ENCODE data around the gene CYBA.

Gene CYBA

DNA sequence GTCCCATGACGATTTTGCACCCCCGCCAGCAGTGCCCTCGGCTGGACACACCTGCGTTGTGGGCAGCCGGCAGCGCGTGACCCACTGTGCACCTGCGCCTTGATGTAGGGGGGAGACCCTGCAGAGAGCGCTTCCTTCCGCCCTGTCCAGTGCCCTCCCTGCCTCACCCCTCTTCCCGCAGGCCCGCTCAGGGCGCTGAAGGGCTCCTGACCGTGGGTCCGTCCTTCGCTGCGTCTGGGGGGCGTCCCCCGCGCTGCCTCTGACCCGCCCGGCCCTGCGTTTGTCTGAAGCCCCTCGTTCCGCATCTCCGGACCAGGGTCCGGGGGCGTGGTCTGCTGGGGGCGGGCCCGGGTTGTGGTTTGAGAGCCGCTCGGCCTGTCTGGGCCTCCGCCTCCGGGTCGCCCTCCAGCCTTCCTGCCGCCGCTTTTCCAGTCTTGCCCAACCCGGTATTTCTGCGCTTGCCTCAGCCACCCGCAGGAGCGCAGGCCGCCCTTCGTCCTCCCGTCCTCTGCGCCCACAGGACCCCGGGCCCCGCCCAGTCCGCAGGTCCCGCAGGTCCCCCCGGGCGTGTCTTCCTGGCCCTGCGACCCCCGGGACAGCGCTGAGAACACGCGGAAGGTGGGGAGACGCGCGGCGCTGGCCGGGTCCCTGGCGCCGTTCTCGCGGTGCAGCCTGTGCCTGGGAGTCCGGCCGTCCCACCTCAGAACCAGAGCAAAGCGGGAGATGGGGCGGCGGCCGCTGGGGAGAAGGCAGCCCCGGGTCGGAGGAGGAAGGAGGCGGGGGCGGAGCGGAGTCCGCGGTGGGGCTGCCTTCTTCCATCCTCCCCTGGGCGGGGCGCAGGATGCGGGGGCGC lies 16.5 kb downstream of the CYBA start:
- Histone ChIP-seq H3K27me3 (ENCODE audit: control insufficient read depth, insufficient read depth, low read length) (peaks cover 21% of the 10 kb centered on the region; the same call in 1 of the 2 replicates), H3K4me3 (ENCODE audit: low read depth, low read length) (peak overlapping the region; percentile 70), H3K4me1 (ENCODE audit: control insufficient read depth, insufficient read depth, low read length) (peaks cover 24% of the 10 kb centered on the region), H3K9me3 (ENCODE audit: control insufficient read depth, insufficient read depth, low read depth, low read length) (no peaks in the 10 kb centered on the region), H3K9ac (ENCODE audit: low read length) (peak overlapping the region; percentile 52), H3K36me3 (ENCODE audit: control insufficient read depth, insufficient read depth, low read length) (peaks cover 29% of the 10 kb centered on the region), H3K27ac (ENCODE audit: low read depth, low read length) (no peak overlapping the region)

DNA sequence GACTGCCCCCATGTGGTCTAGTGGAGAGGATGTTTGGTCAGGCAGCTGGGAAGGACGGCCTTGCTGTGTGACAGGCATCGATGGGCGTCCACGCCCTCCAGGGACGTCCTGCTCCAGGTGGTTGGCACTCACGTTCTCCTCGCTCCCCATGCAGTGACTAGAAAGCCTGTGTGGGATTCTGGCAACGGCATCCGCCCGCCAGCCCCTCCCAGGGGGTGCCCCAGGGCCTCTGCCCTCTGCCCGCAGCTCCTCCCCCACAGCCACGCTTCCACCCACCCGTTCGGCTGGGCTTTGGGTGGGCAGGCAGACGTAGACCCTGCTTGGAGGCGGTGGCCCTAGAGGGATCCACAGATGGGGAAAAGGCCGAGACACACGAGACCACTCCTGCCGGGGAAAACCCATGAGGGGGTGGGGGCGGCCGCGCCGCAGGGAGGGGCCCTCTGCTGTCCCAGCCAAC lies 17.1 kb downstream of the CYBA start:
- Histone ChIP-seq H3K9ac (ENCODE audit: low read length) (no peak overlapping the region), H3K4me3 (ENCODE audit: low read depth, low read length) (peak overlapping the region; percentile 70), H3K36me3 (ENCODE audit: control insufficient read depth, insufficient read depth, low read length) (peaks cover 30% of the 10 kb centered on the region), H3K27ac (ENCODE audit: low read depth, low read length) (no peak overlapping the region), H3K4me1 (ENCODE audit: control insufficient read depth, insufficient read depth, low read length) (peaks cover 17% of the 10 kb centered on the region), H3K9me3 (ENCODE audit: control insufficient read depth, insufficient read depth, low read depth, low read length) (no peaks in the 10 kb centered on the region), H3K27me3 (ENCODE audit: control insufficient read depth, insufficient read depth, low read length) (peaks cover 19% of the 10 kb centered on the region; the same call in 1 of the 2 replicates)

DNA sequence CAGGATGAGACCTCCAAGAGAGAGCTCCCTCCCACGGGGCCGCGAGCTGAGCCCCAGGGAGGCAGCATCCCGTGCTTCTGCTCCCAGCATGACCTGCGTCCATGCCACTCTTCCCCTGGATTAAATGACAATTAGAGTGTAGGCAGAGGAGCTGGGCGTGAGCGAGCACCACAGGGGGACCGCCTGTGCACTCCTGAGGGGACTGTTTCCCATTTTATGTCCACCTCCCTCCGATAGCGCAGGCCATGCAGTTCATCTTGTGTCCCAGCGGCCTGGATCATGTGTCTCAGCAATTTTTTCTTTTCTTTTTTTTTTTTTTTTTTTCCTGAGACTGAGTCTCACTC lies 18.3 kb downstream of the CYBA start:
- peaks cover 39% of the 10 kb centered on the region for H3K36me3 ChIP-seq (ENCODE audit: control insufficient read depth, insufficient read depth, low read length)
- no peak overlapping the region for H3K27ac ChIP-seq (ENCODE audit: low read depth, low read length)
- H3K27me3 ChIP-seq (ENCODE audit: control insufficient read depth, insufficient read depth, low read length), result peaks cover 16% of the 10 kb centered on the region; the same call in 1 of the 2 replicates
- peaks cover 18% of the 10 kb centered on the region; the same call in 1 of the 2 replicates for H3K4me1 ChIP-seq (ENCODE audit: control insufficient read depth, insufficient read depth, low read length)
- H3K4me3 ChIP-seq (ENCODE audit: low read depth, low read length), result no peak overlapping the region
- no peak overlapping the region for H3K9ac ChIP-seq (ENCODE audit: low read length)
- H3K9me3 ChIP-seq (ENCODE audit: control insufficient read depth, insufficient read depth, low read depth, low read length), result no peaks in the 10 kb centered on the region

- no peak overlapping the region for H3K27ac ChIP-seq (ENCODE audit: low read depth, low read length)
- peaks cover 42% of the 10 kb centered on the region for H3K36me3 ChIP-seq (ENCODE audit: control insufficient read depth, insufficient read depth, low read length)
Observed at GRCh38 chr16:88631920-88632586, 18.8 kb downstream of the CYBA start.

DNA sequence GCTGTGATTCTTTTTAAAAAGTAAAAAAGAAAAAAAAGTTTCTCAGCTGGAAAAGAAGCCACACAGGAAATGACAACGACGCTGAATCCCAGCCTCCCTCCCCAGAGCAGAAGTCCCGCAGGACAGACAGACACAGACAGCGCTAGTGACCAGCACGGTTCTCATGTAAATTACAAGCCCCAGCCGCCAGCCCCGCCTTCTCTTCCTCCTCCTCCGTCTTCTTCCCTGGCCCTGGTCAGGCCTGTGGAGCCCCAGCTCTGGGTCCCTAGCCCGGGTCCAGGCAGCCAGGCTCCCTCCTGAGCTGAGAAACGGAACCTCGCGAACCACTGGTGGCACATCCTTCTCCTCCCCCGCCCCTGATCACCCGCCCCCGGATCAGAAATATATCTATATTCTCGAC lies 19.5 kb downstream of the CYBA start:
- peaks cover 18% of the 10 kb centered on the region; the same call in 1 of the 2 replicates for H3K4me1 ChIP-seq (ENCODE audit: control insufficient read depth, insufficient read depth, low read length)
- no peaks in the 10 kb centered on the region for H3K9me3 ChIP-seq (ENCODE audit: control insufficient read depth, insufficient read depth, low read depth, low read length)
- peaks cover 16% of the 10 kb centered on the region; the same call in 1 of the 2 replicates for H3K27me3 ChIP-seq (ENCODE audit: control insufficient read depth, insufficient read depth, low read length)
- H3K4me3 ChIP-seq (ENCODE audit: low read depth, low read length), result no peak overlapping the region
- no peak overlapping the region for H3K9ac ChIP-seq (ENCODE audit: low read length)
- H3K36me3 ChIP-seq (ENCODE audit: control insufficient read depth, insufficient read depth, low read length), result peaks cover 46% of the 10 kb centered on the region
- no peak overlapping the region for H3K27ac ChIP-seq (ENCODE audit: low read depth, low read length)

More at GRCh38 chr16:88631920-88632586, 18.8 kb downstream of the CYBA start:
- H3K27me3 ChIP-seq (ENCODE audit: control insufficient read depth, insufficient read depth, low read length), result peaks cover 16% of the 10 kb centered on the region; the same call in 1 of the 2 replicates
- no peak overlapping the region for H3K4me3 ChIP-seq (ENCODE audit: low read depth, low read length)
- H3K9ac ChIP-seq (ENCODE audit: low read length), result no peak overlapping the region
- peaks cover 18% of the 10 kb centered on the region; the same call in 1 of the 2 replicates for H3K4me1 ChIP-seq (ENCODE audit: control insufficient read depth, insufficient read depth, low read length)
- no peaks in the 10 kb centered on the region for H3K9me3 ChIP-seq (ENCODE audit: control insufficient read depth, insufficient read depth, low read depth, low read length)

GRCh38 chr16:88630941-88631340 lies 19.9 kb downstream of the CYBA start:
- peaks cover 47% of the 10 kb centered on the region for H3K36me3 ChIP-seq (ENCODE audit: control insufficient read depth, insufficient read depth, low read length)
- H3K27ac ChIP-seq (ENCODE audit: low read depth, low read length), result no peak overlapping the region
- no peaks in the 10 kb centered on the region for H3K9me3 ChIP-seq (ENCODE audit: control insufficient read depth, insufficient read depth, low read depth, low read length)
- H3K9ac ChIP-seq (ENCODE audit: low read length), result no peak overlapping the region
- H3K4me1 ChIP-seq (ENCODE audit: control insufficient read depth, insufficient read depth, low read length), result peaks cover 18% of the 10 kb centered on the region; the same call in 1 of the 2 replicates
- no peak overlapping the region for H3K4me3 ChIP-seq (ENCODE audit: low read depth, low read length)
- H3K27me3 ChIP-seq (ENCODE audit: control insufficient read depth, insufficient read depth, low read length), result peaks cover 12% of the 10 kb centered on the region; the same call in 1 of the 2 replicates

DNA sequence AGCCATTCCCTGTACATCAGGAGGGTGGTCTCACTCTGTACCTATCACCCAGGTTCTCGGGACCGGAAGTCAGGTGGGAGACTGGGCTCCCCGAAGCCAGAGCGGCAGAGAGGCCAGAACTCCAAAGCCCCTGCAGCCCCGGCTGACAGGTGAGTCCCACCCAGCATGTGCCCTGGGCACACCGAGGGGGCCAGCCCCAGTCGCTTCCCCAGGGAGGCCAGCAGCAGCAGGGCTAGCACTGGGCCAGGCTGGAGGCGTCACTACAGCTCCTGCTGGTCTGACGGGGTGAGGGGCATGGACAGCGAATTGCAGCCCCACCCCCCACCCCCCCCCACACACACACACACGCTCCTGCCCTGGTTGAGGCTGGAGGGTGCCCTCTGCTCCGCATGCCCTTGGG lies 20.4 kb downstream of the CYBA start:
- peaks cover 52% of the 10 kb centered on the region for H3K36me3 ChIP-seq (ENCODE audit: control insufficient read depth, insufficient read depth, low read length)
- peaks cover 7% of the 10 kb centered on the region; the same call in 1 of the 2 replicates for H3K27me3 ChIP-seq (ENCODE audit: control insufficient read depth, insufficient read depth, low read length)
- no peaks in the 10 kb centered on the region for H3K9me3 ChIP-seq (ENCODE audit: control insufficient read depth, insufficient read depth, low read depth, low read length)
- H3K9ac ChIP-seq (ENCODE audit: low read length), result no peak overlapping the region
- peaks cover 18% of the 10 kb centered on the region; the same call in 1 of the 2 replicates for H3K4me1 ChIP-seq (ENCODE audit: control insufficient read depth, insufficient read depth, low read length)
- no peak overlapping the region for H3K4me3 ChIP-seq (ENCODE audit: low read depth, low read length)
- no peak overlapping the region for H3K27ac ChIP-seq (ENCODE audit: low read depth, low read length)

DNA sequence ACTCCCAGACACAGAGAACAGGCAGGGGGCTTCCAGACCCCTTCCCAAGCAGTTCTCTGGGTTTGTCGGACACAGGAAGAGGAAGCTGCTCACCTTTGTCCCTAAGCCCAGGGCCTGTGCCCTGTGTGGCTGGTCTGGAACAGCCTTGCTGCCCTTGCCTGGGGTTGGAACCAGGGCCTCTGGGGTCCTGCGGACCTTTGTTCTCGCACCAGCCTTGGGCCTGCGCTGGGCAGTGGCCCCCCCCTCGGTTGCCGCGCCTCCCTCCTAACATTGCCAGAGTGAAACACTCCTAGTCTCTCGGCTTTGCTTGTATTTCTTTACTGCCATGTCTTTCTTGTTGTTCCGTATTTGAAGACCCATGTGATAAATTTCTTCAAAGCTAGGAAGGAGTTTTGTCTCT lies 21.0 kb downstream of the CYBA start:
- H3K9ac ChIP-seq (ENCODE audit: low read length), result no peak overlapping the region
- H3K27me3 ChIP-seq (ENCODE audit: control insufficient read depth, insufficient read depth, low read length), result 0 out of 2 replicates have a peak, but pooled peaks cover under 1% of the 10 kb centered on the region
- H3K4me1 ChIP-seq (ENCODE audit: control insufficient read depth, insufficient read depth, low read length), result peaks cover 12% of the 10 kb centered on the region; the same call in 1 of the 2 replicates
- no peak overlapping the region for H3K4me3 ChIP-seq (ENCODE audit: low read depth, low read length)
- peaks cover 58% of the 10 kb centered on the region for H3K36me3 ChIP-seq (ENCODE audit: control insufficient read depth, insufficient read depth, low read length)
- H3K27ac ChIP-seq (ENCODE audit: low read depth, low read length), result no peak overlapping the region
- no peaks in the 10 kb centered on the region for H3K9me3 ChIP-seq (ENCODE audit: control insufficient read depth, insufficient read depth, low read depth, low read length)

DNA sequence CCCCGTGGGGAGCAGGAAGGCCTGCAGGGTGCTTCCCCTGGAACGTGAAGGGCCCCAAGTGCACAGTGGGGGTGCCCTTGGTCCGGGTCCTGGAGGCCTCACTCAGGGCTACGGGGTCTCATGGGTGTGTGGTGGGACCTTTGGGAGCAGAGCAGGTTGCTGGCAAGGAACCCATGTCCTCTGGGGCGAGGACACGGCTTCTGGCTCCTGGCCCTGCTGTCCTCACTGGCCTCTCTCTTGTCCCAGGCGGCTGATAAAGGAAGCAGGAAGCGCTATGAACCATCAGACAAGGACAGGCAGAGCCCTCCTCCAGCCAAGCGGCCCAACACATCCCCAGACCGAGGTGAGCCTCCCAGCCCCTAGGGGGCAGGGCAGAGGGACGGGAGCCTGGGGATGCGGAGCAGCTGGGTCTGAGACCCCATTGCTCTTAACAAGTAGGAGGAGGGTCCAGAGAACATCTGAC lies 22.3 kb downstream of the CYBA start:
- Histone ChIP-seq H3K4me1 (ENCODE audit: control insufficient read depth, insufficient read depth, low read length) (peaks cover 11% of the 10 kb centered on the region; the same call in 1 of the 2 replicates), H3K9ac (ENCODE audit: low read length) (no peak overlapping the region), H3K27ac (ENCODE audit: low read depth, low read length) (0 out of 2 replicates have a peak overlapping the region, but pooled peaks have one; percentile 8), H3K4me3 (ENCODE audit: low read depth, low read length) (no peak overlapping the region), H3K27me3 (ENCODE audit: control insufficient read depth, insufficient read depth, low read length) (no peaks in the 10 kb centered on the region), H3K9me3 (ENCODE audit: control insufficient read depth, insufficient read depth, low read depth, low read length) (no peaks in the 10 kb centered on the region), H3K36me3 (ENCODE audit: control insufficient read depth, insufficient read depth, low read length) (peaks cover 71% of the 10 kb centered on the region)

- peaks cover 11% of the 10 kb centered on the region; the same call in 1 of the 2 replicates for H3K4me1 ChIP-seq (ENCODE audit: control insufficient read depth, insufficient read depth, low read length)
- H3K4me3 ChIP-seq (ENCODE audit: low read depth, low read length), result no peak overlapping the region
- H3K36me3 ChIP-seq (ENCODE audit: control insufficient read depth, insufficient read depth, low read length), result peaks cover 78% of the 10 kb centered on the region
- no peaks in the 10 kb centered on the region for H3K27me3 ChIP-seq (ENCODE audit: control insufficient read depth, insufficient read depth, low read length)
- H3K9me3 ChIP-seq (ENCODE audit: control insufficient read depth, insufficient read depth, low read depth, low read length), result no peaks in the 10 kb centered on the region
- H3K27ac ChIP-seq (ENCODE audit: low read depth, low read length), result 0 out of 2 replicates have a peak overlapping the region, but pooled peaks have one; percentile 8
- no peak overlapping the region for H3K9ac ChIP-seq (ENCODE audit: low read length)
Observed at GRCh38 chr16:88627531-88628411, 23.1 kb downstream of the CYBA start.

Measured in HUES6 (cell line).